ENCODE measurements around the gene DNAH6.

DNAH6 gene

DNA sequence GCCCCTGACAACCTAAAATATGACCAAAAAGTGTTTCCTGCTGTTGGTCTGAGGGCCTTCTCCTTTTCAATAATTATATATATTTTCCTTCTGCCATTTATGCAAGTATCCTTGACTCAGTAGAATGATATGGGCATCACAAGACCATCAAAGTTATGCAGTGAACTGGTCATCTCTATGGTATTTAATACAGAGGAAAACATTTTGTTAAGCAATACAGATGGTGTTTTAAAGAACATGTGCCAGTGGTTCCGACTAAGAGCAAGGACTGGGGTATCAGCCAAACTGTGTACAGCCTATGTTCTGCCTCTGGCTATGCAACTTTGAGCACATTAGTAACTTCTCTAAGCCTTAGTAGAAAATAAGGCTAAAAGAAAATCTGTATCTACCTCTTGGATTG, 185.6 kb downstream of the DNAH6 start:
- H3K9ac ChIP-seq (ENCODE audit: low read depth, low read length): no peak overlapping the region
- no peak overlapping the region for H3K4me3 ChIP-seq (ENCODE audit: low read length)
- H3K9me3 ChIP-seq (replicated peaks; ENCODE audit: low read length): no peaks in the 10 kb centered on the region
- no peak overlapping the region for H3K4me2 ChIP-seq (ENCODE audit: low read length)
- peaks cover 3% of the 10 kb centered on the region for H3K27me3 ChIP-seq (ENCODE audit: control insufficient read depth, insufficient read depth, low read length)
- H3K36me3 ChIP-seq (ENCODE audit: insufficient read depth, low read length): no peaks in the 10 kb centered on the region
- H3K4me1 ChIP-seq (ENCODE audit: control insufficient read depth, insufficient read depth, low read length): peaks cover 8% of the 10 kb centered on the region

GRCh38 chr2:84702941-84703340, 186.6 kb downstream of the DNAH6 start:
- Histone ChIP-seq H3K27me3 (ENCODE audit: control insufficient read depth, insufficient read depth, low read length) (no peaks in the 10 kb centered on the region), H3K4me3 (ENCODE audit: low read length) (no peak overlapping the region), H3K9ac (ENCODE audit: low read depth, low read length) (no peak overlapping the region), H3K36me3 (ENCODE audit: insufficient read depth, low read length) (no peaks in the 10 kb centered on the region), H3K9me3 (replicated peaks; ENCODE audit: low read length) (no peaks in the 10 kb centered on the region), H3K4me1 (ENCODE audit: control insufficient read depth, insufficient read depth, low read length) (peaks cover 8% of the 10 kb centered on the region), H3K4me2 (ENCODE audit: low read length) (no peak overlapping the region)

GRCh38 chr2:84703831-84704230, 187.5 kb downstream of the DNAH6 start:
- no peak overlapping the region for H3K9ac ChIP-seq (ENCODE audit: low read depth, low read length)
- H3K27me3 ChIP-seq (ENCODE audit: control insufficient read depth, insufficient read depth, low read length): no peaks in the 10 kb centered on the region
- no peak overlapping the region for H3K4me3 ChIP-seq (ENCODE audit: low read length)
- H3K4me1 ChIP-seq (ENCODE audit: control insufficient read depth, insufficient read depth, low read length): peaks cover 8% of the 10 kb centered on the region
- H3K9me3 ChIP-seq (replicated peaks; ENCODE audit: low read length): no peaks in the 10 kb centered on the region
- no peaks in the 10 kb centered on the region for H3K36me3 ChIP-seq (ENCODE audit: insufficient read depth, low read length)
- no peak overlapping the region for H3K4me2 ChIP-seq (ENCODE audit: low read length)

GRCh38 chr2:84704505-84705244, 188.4 kb downstream of the DNAH6 start:
- Histone ChIP-seq H3K36me3 (ENCODE audit: insufficient read depth, low read length) (no peaks in the 10 kb centered on the region), H3K4me3 (ENCODE audit: low read length) (no peak overlapping the region), H3K4me1 (ENCODE audit: control insufficient read depth, insufficient read depth, low read length) (peaks cover 8% of the 10 kb centered on the region), H3K9ac (ENCODE audit: low read depth, low read length) (no peak overlapping the region), H3K27me3 (ENCODE audit: control insufficient read depth, insufficient read depth, low read length) (no peaks in the 10 kb centered on the region), H3K9me3 (replicated peaks; ENCODE audit: low read length) (no peaks in the 10 kb centered on the region), H3K4me2 (ENCODE audit: low read length) (no peak overlapping the region)

GRCh38 chr2:84705858-84706257, 189.6 kb downstream of the DNAH6 start:
- no peak overlapping the region for H3K4me2 ChIP-seq (ENCODE audit: low read length)
- no peaks in the 10 kb centered on the region for H3K9me3 ChIP-seq (replicated peaks; ENCODE audit: low read length)
- H3K4me1 ChIP-seq (ENCODE audit: control insufficient read depth, insufficient read depth, low read length): peaks cover 8% of the 10 kb centered on the region
- H3K4me3 ChIP-seq (ENCODE audit: low read length): no peak overlapping the region
- H3K9ac ChIP-seq (ENCODE audit: low read depth, low read length): no peak overlapping the region
- H3K36me3 ChIP-seq (ENCODE audit: insufficient read depth, low read length): no peaks in the 10 kb centered on the region
- no peaks in the 10 kb centered on the region for H3K27me3 ChIP-seq (ENCODE audit: control insufficient read depth, insufficient read depth, low read length)

DNA sequence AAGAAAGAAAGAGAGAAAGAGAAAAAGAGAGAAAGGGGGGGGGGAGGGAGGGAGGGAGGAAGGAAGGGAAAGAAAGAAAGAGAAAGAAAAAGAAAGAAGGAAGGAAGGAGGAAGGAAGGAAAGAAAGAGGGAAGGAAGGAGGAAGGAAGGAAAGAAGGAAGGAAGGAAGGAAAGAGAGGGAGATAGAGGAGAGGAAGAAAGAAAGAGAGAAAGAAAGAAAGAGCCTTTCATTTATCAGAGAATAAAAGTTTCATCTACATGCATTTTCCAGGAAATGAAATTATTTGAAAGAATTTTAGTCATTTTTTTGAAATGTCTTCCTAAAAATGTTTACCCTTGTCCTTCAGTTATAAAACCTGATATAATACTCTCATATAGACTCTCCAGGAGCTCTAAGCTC, 192.1 kb downstream of the DNAH6 start:
- H3K9ac ChIP-seq (ENCODE audit: low read depth, low read length): no peak overlapping the region
- H3K4me2 ChIP-seq (ENCODE audit: low read length): no peak overlapping the region
- H3K27me3 ChIP-seq (ENCODE audit: control insufficient read depth, insufficient read depth, low read length): no peaks in the 10 kb centered on the region
- H3K36me3 ChIP-seq (ENCODE audit: insufficient read depth, low read length): no peaks in the 10 kb centered on the region
- no peaks in the 10 kb centered on the region for H3K9me3 ChIP-seq (replicated peaks; ENCODE audit: low read length)
- H3K4me3 ChIP-seq (ENCODE audit: low read length): no peak overlapping the region
- peaks cover 5% of the 10 kb centered on the region for H3K4me1 ChIP-seq (ENCODE audit: control insufficient read depth, insufficient read depth, low read length)

GRCh38 chr2:84711651-84712050, 195.4 kb downstream of the DNAH6 start:
- H3K4me3 ChIP-seq (ENCODE audit: low read length): no peak overlapping the region

DNA sequence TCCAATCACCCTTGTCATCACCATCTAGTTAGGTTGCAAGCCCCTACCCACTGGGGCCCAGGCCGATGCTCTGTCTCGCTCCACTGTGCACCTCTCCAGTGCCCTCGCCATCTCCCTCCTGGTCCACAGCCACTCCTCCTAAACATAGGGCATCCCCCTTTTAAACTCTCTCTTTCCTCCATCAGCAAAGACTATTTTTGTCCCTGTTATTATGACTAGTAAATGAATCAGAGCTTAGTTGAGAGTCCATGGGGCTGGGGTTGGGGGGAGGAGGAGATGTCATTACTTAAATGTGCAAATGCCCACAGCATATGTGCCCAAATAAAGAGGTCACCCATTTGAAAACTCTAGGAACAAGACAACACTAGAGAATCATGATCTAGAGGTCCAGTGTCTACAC, 197.1 kb downstream of the DNAH6 start:
- Histone ChIP-seq H3K9ac (ENCODE audit: low read depth, low read length) (no peak overlapping the region), H3K27me3 (ENCODE audit: control insufficient read depth, insufficient read depth, low read length) (peaks cover 9% of the 10 kb centered on the region), H3K4me3 (ENCODE audit: low read length) (no peak overlapping the region), H3K4me2 (ENCODE audit: low read length) (no peak overlapping the region), H3K9me3 (replicated peaks; ENCODE audit: low read length) (no peaks in the 10 kb centered on the region), H3K4me1 (ENCODE audit: control insufficient read depth, insufficient read depth, low read length) (peaks cover 8% of the 10 kb centered on the region), H3K36me3 (ENCODE audit: insufficient read depth, low read length) (no peaks in the 10 kb centered on the region)

More at GRCh38 chr2:84711651-84712050, 195.4 kb downstream of the DNAH6 start:
- Histone ChIP-seq H3K9me3 (replicated peaks; ENCODE audit: low read length) (no peaks in the 10 kb centered on the region), H3K4me1 (ENCODE audit: control insufficient read depth, insufficient read depth, low read length) (peaks cover 8% of the 10 kb centered on the region), H3K36me3 (ENCODE audit: insufficient read depth, low read length) (no peaks in the 10 kb centered on the region), H3K9ac (ENCODE audit: low read depth, low read length) (no peak overlapping the region), H3K27me3 (ENCODE audit: control insufficient read depth, insufficient read depth, low read length) (peaks cover 4% of the 10 kb centered on the region), H3K4me2 (ENCODE audit: low read length) (no peak overlapping the region)

DNA sequence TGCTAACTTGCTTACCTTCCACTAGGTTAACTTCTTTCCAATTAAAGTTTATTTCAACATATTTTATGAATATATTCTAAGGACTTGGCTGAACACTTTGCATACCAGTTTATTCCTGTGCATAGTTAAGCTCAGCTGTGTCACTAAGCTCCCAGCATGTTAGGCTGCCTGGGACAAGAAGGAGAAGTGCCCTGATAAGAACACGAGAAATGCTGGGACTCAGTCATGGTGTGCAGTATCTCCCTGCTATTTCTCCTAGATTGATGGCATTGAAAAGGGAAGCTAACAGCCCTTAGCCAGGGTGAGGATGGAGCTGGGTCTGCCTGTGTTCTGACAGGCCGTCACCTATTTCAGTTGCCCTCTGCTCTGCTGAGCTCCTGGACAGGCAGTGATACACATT, 200.3 kb downstream of the DNAH6 start:
- Histone ChIP-seq H3K4me2 (ENCODE audit: low read length) (no peak overlapping the region), H3K4me3 (ENCODE audit: low read length) (no peak overlapping the region), H3K9ac (ENCODE audit: low read depth, low read length) (no peak overlapping the region), H3K36me3 (ENCODE audit: insufficient read depth, low read length) (no peaks in the 10 kb centered on the region), H3K4me1 (ENCODE audit: control insufficient read depth, insufficient read depth, low read length) (peaks cover 8% of the 10 kb centered on the region), H3K9me3 (replicated peaks; ENCODE audit: low read length) (no peaks in the 10 kb centered on the region), H3K27me3 (ENCODE audit: control insufficient read depth, insufficient read depth, low read length) (peaks cover 9% of the 10 kb centered on the region)

- H3K9me3 ChIP-seq (replicated peaks; ENCODE audit: low read length): no peaks in the 10 kb centered on the region
- H3K4me3 ChIP-seq (ENCODE audit: low read length): no peak overlapping the region
- peaks cover 9% of the 10 kb centered on the region for H3K27me3 ChIP-seq (ENCODE audit: control insufficient read depth, insufficient read depth, low read length)
- H3K9ac ChIP-seq (ENCODE audit: low read depth, low read length): no peak overlapping the region
- no peak overlapping the region for H3K4me2 ChIP-seq (ENCODE audit: low read length)
- no peaks in the 10 kb centered on the region for H3K36me3 ChIP-seq (ENCODE audit: insufficient read depth, low read length)
- H3K4me1 ChIP-seq (ENCODE audit: control insufficient read depth, insufficient read depth, low read length): peaks cover 8% of the 10 kb centered on the region
Observed at GRCh38 chr2:84717302-84717701, 201.0 kb downstream of the DNAH6 start.

- Histone ChIP-seq H3K9me3 (replicated peaks; ENCODE audit: low read length) (no peaks in the 10 kb centered on the region), H3K9ac (ENCODE audit: low read depth, low read length) (no peak overlapping the region), H3K27me3 (ENCODE audit: control insufficient read depth, insufficient read depth, low read length) (peaks cover 11% of the 10 kb centered on the region), H3K36me3 (ENCODE audit: insufficient read depth, low read length) (no peaks in the 10 kb centered on the region), H3K4me1 (ENCODE audit: control insufficient read depth, insufficient read depth, low read length) (no peaks in the 10 kb centered on the region), H3K4me2 (ENCODE audit: low read length) (no peak overlapping the region), H3K4me3 (ENCODE audit: low read length) (no peak overlapping the region)
Observed at GRCh38 chr2:84719434-84719833, 203.1 kb downstream of the DNAH6 start.

DNA sequence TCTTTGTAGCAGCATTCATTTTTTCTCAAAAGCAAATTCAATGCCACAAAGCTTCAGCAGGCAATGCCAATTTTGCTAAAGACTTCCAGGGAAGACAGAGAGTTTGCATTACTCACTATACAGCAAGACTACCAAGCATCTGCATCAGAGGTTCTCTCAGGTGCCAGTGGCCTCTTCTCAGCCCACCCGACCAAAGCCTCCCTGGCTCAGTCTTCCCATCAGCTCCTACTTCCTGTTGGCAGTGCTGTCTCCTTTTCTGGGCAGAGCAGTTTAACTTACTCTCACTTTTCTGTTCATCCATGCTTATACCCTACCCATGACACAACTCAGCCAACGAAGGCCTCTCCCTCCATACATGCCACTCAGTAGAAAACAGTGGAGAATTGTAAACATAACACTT, 207.5 kb downstream of the DNAH6 start:
- Histone ChIP-seq H3K9me3 (replicated peaks; ENCODE audit: low read length) (no peaks in the 10 kb centered on the region), H3K27me3 (ENCODE audit: control insufficient read depth, insufficient read depth, low read length) (peaks cover 7% of the 10 kb centered on the region), H3K4me1 (ENCODE audit: control insufficient read depth, insufficient read depth, low read length) (no peaks in the 10 kb centered on the region), H3K4me2 (ENCODE audit: low read length) (no peak overlapping the region), H3K4me3 (ENCODE audit: low read length) (no peak overlapping the region), H3K9ac (ENCODE audit: low read depth, low read length) (no peak overlapping the region), H3K36me3 (ENCODE audit: insufficient read depth, low read length) (no peaks in the 10 kb centered on the region)
